Hepatocyte (in vitro differentiated cells): ENCODE results near the gene RARG. TPM values are rescaled to one million over a fixed set of nuclear protein-coding genes. Genes with fewer than 3 reads are reported as not detected.

ENCODE experiments used
- DNase-seq: peaks from one replicate; pipeline ENCODE4 v3.0.0-alpha.2; 2016; ENCODE audit warnings: low spot score
- H2AFZ ChIP-seq: fragments of 200-600 bp; sonication (generic); 2 replicates; pipeline ENCODE4 v1.6.0; 2016; ENCODE audit warnings: antibody characterized with exemption, mild to moderate bottlenecking
- H3K27ac ChIP-seq: fragments of 200-600 bp; sonication (generic); 2 replicates; pipeline ENCODE4 v1.5.1; 2016; ENCODE audit warnings: mild to moderate bottlenecking
- H3K27me3 ChIP-seq: fragments of 200-600 bp; sonication (generic); 2 replicates; pipeline ENCODE4 v1.6.1; 2016
- H3K36me3 ChIP-seq: fragments of 200-600 bp; sonication (generic); replicated peaks from 2 replicates; pipeline ENCODE4 v1.5.1; 2016; ENCODE audit warnings: low read depth; ENCODE audit not compliant: insufficient read depth
- H3K4me1 ChIP-seq: fragments of 200-600 bp; sonication (generic); 2 replicates; pipeline ENCODE4 v1.5.1; 2016; ENCODE audit warnings: mild to moderate bottlenecking, moderate library complexity; ENCODE audit not compliant: insufficient read depth
- H3K4me2 ChIP-seq: fragments of 200-600 bp; sonication (generic); 2 replicates; pipeline ENCODE4 v1.6.0; 2016
- H3K4me3 ChIP-seq: fragments of 200-600 bp; sonication (generic); 2 replicates; pipeline ENCODE4 v1.5.1; 2016; ENCODE audit warnings: mild to moderate bottlenecking
- H3K79me2 ChIP-seq: fragments of 200-600 bp; sonication (generic); 2 replicates; pipeline ENCODE4 v1.6.0; 2017; ENCODE audit warnings: mild to moderate bottlenecking
- H3K9me2 ChIP-seq: fragments of 200-600 bp; sonication (generic); replicated peaks from 2 replicates; pipeline ENCODE4 v1.6.0; 2017; ENCODE audit warnings: mild to moderate bottlenecking; ENCODE audit not compliant: insufficient read depth
- H3K9me3 ChIP-seq: fragments of 200-600 bp; sonication (generic); 2 replicates; pipeline ENCODE4 v1.5.1; 2016; ENCODE audit warnings: low read depth, mild to moderate bottlenecking
- H4K20me1 ChIP-seq: fragments of 200-600 bp; sonication (generic); 2 replicates; pipeline ENCODE4 v1.6.0; 2016; ENCODE audit warnings: mild to moderate bottlenecking; ENCODE audit not compliant: insufficient read depth, poor library complexity, severe bottlenecking
- CTCF ChIP-seq: fragments of 200-600 bp; sonication (generic); IDR thresholded peaks from 2 replicates; pipeline ENCODE4 v1.5.1; 2016; ENCODE audit warnings: antibody characterized with exemption, mild to moderate bottlenecking; ENCODE audit not compliant: poor library complexity
- EZH2 ChIP-seq: fragments of 200-600 bp; sonication (generic); IDR thresholded peaks from 2 replicates; pipeline ENCODE4 v1.6.1; 2016; ENCODE audit warnings: antibody characterized with exemption, mild to moderate bottlenecking, borderline replicate concordance
- EZH2phosphoT487 ChIP-seq: fragments of 200-600 bp; sonication (generic); IDR thresholded peaks from one replicate; pipeline ENCODE4 v1.6.1; 2018; ENCODE audit warnings: antibody characterized with exemption, mild to moderate bottlenecking, low read depth, moderate library complexity; ENCODE audit not compliant: unreplicated experiment, severe bottlenecking
- WGBS: methylation state at CpG from one replicate; pipeline ENCODE4 v1.1.6; 2016; ENCODE audit warnings: low lambda C conversion rate; ENCODE audit errors: missing lambda C conversion rate; 5-methylcytosine and 5-hydroxymethylcytosine counted together
- polyA plus RNA-seq: library from polyadenylated mRNA; unstranded; fragments of >200 nt; fragmentation: Nextera tagmentation; extraction: Ambion mirVana; gene quantifications from 2 replicates; pipeline ENCODE4 v1.2.1, GENCODE V29; 2016
- total RNA-seq: library from RNA; depleted of rRNA; stranded (reverse); fragments of >200 nt; gene quantifications from 2 replicates; pipeline ENCODE4 v1.2.3, GENCODE V29; 2014

RARG gene
- total and polyA plus RNA-seq, 2 experiments from 2014 or later, result 20.9 to 28.1 TPM

GRCh38 chr12:53224897-53225634 is 6.9 kb downstream of the RARG start:
- peak overlapping the region; percentile 98 for H3K4me2 ChIP-seq
- peak overlapping the region; percentile 100 for H3K27ac ChIP-seq
- WGBS, result 80% methylated on average over 10 of the region's 10 CpGs
- no peaks in the 10 kb centered on the region for H3K27me3 ChIP-seq
- TF ChIP-seq EZH2phosphoT487, result no peak
- no peak for TF ChIP-seq CTCF
- no peak for TF ChIP-seq EZH2
- H3K36me3 ChIP-seq, result no peaks in the 10 kb centered on the region
- H4K20me1 ChIP-seq, result no peaks in the 10 kb centered on the region
- no peak overlapping the region for H3K4me3 ChIP-seq
- peaks cover 42% of the 10 kb centered on the region for H3K4me1 ChIP-seq
- H2AFZ ChIP-seq, result no peak overlapping the region
- H3K9me2 ChIP-seq, result no peaks in the 10 kb centered on the region
- no peaks in the 10 kb centered on the region for H3K9me3 ChIP-seq
- peaks cover 2% of the 10 kb centered on the region for H3K79me2 ChIP-seq
- no peak for DNase-seq

GRCh38 chr12:53224061-53224896 is 7.7 kb downstream of the RARG start:
- Histone ChIP-seq H3K4me1 (peaks cover 42% of the 10 kb centered on the region), H3K79me2 (peaks cover 10% of the 10 kb centered on the region), H3K27ac (peak overlapping the region; percentile 100), H3K27me3 (no peaks in the 10 kb centered on the region), H3K9me2 (no peaks in the 10 kb centered on the region), H2AFZ (no peak overlapping the region), H3K4me3 (no peak overlapping the region), H3K4me2 (peak overlapping the region; percentile 98), H4K20me1 (no peaks in the 10 kb centered on the region), H3K9me3 (no peaks in the 10 kb centered on the region), H3K36me3 (no peaks in the 10 kb centered on the region)
- WGBS, result 60% methylated on average over 10 of the region's 11 CpGs
- DNase-seq, result peak; percentile 75
- TF ChIP-seq CTCF (peak; percentile 21), EZH2phosphoT487 (no peak)

DNA sequence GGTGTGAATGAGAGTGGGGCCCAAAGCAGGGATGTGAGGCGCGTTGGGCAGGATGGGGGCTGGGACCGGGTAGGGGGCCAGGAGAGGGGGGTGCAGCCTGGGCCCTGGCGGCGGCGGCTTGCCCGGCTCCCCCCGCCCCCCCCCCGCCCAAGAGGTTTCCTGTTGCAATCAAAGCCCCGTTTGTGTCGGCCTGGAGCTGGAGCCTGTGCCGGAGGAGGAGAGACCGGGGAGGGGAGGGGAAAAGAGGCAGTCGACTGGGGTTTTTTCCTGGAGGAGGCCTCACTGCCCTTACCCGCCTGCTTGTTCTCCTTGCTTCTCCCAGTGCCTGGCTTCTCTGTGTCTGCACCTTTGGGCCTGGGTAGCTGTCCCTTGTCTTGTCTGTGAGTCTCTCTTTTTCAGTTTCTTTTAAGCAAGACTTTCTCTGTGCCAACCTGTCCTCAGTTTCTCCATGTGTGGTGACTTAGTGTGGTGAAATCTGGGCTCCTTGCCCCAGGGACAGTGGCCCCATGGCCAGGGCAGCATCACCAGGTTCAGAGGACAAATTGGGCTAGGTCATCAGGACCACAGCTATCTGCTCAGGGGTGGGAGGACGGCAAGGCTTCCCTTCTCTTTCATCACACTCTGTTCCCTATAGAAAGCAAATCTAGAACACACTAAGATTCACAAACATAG is 8.5 kb downstream of the RARG start:
- Histone ChIP-seq H3K27ac (peak overlapping the region; percentile 100), H2AFZ (no peak overlapping the region), H3K4me1 (peaks cover 43% of the 10 kb centered on the region), H3K36me3 (no peaks in the 10 kb centered on the region), H4K20me1 (no peaks in the 10 kb centered on the region), H3K4me2 (peak overlapping the region; percentile 98), H3K79me2 (peaks cover 17% of the 10 kb centered on the region), H3K27me3 (no peaks in the 10 kb centered on the region), H3K9me3 (no peaks in the 10 kb centered on the region), H3K9me2 (no peaks in the 10 kb centered on the region), H3K4me3 (no peak overlapping the region)
- DNase-seq, result peak; percentile 80
- TF ChIP-seq EZH2 (no peak), CTCF (no peak), EZH2phosphoT487 (no peak)
- WGBS, result 43% methylated on average over 4 of the region's 16 CpGs
